CD4-positive, alpha-beta T cell treated with Interleukin-17A for 4 hours (primary cell): ENCODE results near the gene VN1R2.
"Not testable (repeated sequence)": the region's sequence is repeated elsewhere in the genome, so short reads cannot be mapped to it uniquely, and the experiment has no call there.

Source experiments
- DNase-seq: peaks from one replicate; pipeline ENCODE4 v3.0.0-alpha.2; 2020; ENCODE audit warnings: mixed read lengths

Gene VN1R2

GRCh38 chr19:53257715-53258342 lies at the start of gene VN1R2:
Gene VN1R2, plus strand, starts transcription at chr19:53258292. Its CDS starts 84 bp downstream, at chr19:53258376.
- not testable (repeated sequence) for DNase-seq

DNA sequence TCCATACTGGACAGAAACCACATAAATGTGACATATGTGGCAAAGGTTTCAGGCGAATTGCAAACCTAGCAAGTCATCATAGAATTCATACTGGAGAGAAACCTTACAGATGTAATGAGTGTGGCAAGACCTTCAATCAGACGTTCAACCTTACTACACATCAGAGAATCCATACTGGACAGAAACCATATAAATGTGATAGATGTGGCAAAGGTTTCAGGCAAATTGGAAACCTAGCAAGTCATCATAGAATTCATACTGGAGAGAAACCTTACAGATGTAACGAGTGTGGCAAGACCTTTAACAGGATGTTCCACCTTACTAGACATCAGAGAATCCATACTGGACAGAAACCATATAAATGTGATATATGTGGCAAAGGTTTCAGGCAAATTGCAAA lies 46.5 kb upstream of the VN1R2 start:
- not testable (repeated sequence) for DNase-seq

DNA sequence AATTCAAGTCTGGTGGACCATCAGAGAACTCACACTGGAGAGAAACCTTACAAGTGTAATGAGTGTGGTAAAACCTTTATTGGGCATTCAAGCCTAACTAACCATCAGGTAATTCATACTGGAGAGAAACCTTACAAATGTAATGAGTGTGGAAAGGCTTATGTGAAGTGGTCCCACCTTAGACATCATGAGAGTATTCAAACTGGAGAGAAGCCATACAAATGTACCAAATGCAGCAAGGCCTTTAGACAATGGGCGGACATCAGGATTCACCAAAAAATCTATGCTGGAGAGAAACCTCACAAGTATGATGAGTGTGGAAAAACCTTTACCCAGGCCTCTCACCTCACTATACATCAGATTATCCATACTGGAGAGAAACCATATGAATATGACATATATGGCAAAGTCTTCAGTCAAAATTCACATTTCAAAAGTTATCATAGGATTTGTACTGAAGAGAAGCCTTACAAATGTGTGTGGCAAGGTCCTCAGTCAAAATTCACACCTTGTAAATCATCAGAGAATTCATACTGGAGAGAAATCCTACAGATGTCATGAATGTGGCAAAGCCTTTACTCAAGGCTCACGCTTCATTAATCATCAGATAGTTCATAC lies 45.3 kb upstream of the VN1R2 start:
- no peak for DNase-seq

- not testable (repeated sequence) for DNase-seq
Measured at GRCh38 chr19:53222716-53223115, 35.4 kb upstream of the VN1R2 start.

DNA sequence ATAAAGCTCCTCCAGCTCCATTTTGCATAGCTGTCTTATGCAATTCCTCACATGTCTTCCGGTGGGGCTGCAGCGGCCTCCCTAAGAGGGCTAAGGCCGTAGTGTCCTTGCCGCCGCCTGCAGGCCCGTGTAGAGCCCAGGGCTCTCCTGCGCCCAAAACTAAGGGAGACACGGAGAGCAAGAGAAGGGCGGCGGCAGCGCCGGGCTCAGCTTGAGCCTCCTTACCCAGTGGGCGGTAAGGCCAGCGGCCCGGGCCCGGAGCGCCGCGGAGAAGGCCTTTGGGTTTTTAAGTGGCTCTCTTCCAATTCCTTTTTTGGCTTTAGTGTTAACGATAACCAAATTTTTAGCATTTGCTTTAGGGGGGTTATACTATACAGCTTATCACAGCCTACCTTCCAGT lies 33.5 kb upstream of the VN1R2 start:
- no peak for DNase-seq

DNA sequence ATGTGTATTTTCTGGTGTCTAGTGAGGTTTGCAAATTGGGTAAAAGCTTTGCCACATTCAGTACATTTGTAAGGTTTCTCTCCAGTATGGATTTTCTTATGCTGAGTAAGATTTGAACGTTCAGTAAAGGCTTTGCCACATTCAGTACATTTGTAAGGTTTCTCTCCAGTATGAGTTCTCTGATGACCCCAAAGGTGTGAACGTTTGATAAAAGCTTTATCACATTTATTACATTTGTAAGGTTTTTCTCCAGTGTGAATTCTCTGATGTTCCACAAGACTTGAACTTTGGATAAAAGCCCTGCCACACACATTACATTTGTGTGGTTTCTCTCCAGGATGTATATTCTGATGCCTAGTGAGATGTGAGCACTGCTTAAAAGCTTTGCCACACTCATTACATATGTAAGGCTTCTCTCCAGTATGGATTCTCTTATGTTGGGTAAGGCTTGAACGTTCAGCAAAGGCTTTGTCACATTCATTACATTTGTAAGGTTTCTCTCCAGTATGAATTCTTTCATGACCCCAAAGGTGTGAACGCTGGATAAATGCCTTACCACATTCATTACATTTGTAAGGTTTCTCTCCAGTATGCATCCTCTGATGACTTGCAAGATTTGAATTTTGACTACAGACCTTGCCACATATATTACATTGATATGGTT lies 20.8 kb upstream of the VN1R2 start:
- no peak for DNase-seq

- no peak for DNase-seq
Measured at GRCh38 chr19:53246498-53246897, 11.6 kb upstream of the VN1R2 start.

GRCh38 chr19:53254411-53255341 lies 3.4 kb upstream of the VN1R2 start, which contains the start of gene ZNF677:
Gene ZNF677, minus strand, starts transcription at chr19:53254873. Its CDS starts 3,323 bp downstream, at chr19:53251550.
- peak; percentile 83 for DNase-seq

DNA sequence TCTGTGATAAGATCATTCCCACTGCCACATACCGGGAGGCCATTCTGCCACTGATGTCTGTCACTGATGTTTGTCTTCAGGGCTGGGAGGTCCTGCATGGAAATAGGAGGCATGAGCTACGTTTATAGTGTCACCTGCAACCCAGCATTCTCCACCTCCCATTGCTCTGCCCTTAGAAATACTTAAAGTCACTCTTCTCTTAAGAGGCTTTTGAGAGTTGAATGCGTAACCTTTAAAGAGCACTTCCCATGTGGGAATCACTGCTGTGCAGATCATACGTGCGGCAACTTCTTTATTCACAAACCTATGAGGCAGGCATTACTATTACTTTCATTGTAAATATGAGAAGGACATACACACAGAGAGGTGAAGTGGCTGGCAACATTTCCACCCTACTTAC lies 9.5 kb downstream of the VN1R2 start, which contains the start of gene VN1R4:
Gene VN1R4, minus strand, starts transcription at position 101 of the 400 bp plus-strand sequence. Its CDS starts 58 bp downstream, at position 43.
- DNase-seq: not testable (repeated sequence)

DNA sequence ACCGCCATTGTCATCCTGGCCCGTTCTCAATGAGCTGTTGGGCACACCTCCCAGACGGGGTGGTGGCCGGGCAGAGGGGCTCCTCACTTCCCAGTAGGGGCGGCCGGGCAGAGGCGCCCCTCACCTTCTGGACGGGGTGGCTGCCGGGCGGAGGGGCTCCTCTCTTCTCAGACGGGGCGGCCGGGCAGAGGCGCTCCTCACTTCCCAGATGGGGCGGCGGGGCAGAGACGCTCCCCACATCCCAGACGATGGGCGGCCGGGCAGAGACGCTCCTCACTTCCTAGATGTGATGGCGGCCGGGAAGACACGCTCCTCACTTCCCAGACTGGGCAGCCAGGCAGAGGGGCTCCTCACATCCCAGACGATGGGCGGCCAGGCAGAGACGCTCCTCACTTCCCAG lies 11.8 kb downstream of the VN1R2 start:
- not testable (repeated sequence) for DNase-seq

- no peak for DNase-seq
Measured at GRCh38 chr19:53272044-53272443, 14.0 kb downstream of the VN1R2 start.

GRCh38 chr19:53275480-53275879 lies 17.4 kb downstream of the VN1R2 start:
- no peak for DNase-seq

DNA sequence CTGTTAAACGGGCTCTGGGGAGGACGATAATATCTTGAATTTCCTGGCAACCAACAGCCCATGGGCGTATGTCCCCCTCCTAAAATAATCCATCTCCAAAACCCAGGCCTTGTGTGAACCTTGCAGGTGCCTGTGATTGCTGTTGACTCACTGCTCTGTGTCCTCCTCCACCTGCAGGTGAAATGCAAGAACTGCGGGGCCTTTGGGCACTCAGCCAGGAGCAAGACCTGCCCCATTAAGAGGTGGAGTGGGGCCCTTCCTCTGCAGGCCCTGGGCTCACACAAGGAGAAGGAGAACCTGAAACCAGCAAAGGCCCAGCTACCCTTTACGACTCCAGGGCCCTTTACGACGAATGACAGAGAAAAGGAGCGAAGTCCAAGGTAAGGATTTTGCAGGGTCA lies 23.9 kb downstream of the VN1R2 start:
- not testable (repeated sequence) for DNase-seq

DNA sequence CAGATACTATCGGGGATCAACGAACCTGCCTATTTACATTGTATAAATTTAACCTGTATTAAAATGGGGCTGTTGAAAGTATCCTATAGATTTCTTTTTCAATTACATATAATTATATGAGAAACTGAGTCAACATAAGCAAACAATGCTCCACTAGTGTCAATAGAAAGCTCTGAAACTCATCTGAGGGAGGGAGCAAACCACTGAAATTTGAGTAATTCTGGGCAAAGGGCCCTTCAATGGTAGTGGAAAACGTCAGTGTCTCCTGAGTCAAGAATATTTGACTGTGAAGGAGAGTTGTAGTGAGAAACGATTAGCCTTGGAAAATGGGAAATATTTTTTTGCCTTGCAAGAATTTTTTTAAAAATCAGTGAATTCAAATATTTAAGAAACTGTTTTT lies 27.0 kb downstream of the VN1R2 start:
- no peak for DNase-seq

GRCh38 chr19:53290758-53291549 lies 32.9 kb downstream of the VN1R2 start:
- no peak for DNase-seq

GRCh38 chr19:53294786-53295441 lies 36.8 kb downstream of the VN1R2 start:
- DNase-seq: no peak

- DNase-seq: not testable (repeated sequence)
Measured at GRCh38 chr19:53301341-53301740, 43.2 kb downstream of the VN1R2 start.

DNA sequence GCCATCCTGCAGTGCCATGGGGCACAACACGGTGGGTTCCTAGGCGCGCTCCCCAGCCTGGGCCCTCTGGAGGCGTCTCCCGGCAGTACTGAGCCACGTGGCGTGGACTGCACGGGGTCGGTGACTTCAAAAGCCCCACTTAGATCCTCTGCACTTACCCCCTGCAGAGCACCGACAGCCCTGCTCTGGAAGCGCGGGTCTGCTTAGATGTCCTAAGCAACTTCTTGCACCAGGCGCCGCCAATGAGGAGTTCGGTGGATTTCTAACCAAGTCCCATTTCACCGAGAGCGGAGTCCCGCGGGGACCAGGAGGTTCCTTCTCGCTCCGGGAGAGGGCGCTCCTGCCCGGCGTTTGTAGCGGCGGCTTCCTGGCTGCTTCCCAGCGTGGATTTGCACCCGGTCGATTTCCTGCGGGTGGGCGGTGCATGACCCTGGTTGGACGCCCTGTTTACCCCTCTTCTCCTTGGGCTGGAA lies 50.3 kb downstream of the VN1R2 start:
- no peak for DNase-seq
